ENCODE results near the gene ENOX2. TPM values are rescaled to one million over a fixed set of nuclear protein-coding genes. Genes with fewer than 3 reads are reported as not detected.
"Not testable (repeated sequence)": the region's sequence is repeated elsewhere in the genome, so short reads cannot be mapped to it uniquely, and the experiment has no call there.

ENOX2 gene
- total RNA-seq, 1 donor, result 6.1 TPM

DNA sequence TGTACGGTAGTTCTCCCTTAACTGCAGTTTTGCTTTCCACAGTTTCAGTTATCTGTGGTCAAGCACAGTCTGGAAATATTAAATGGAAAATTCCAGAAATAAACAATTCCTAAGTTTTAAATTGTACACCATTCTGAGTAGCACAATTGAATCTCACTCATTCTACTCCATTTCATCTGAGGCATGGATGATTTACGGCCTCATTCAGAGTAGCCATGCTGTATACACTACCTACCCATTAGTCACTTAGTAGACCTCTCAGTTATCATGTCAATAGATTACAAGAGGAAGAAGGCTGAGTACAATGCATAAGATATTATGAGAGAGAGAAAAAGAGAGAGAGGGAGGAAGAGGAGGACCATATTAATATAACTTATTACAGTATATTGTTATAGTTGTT lies 77.5 kb downstream of the ENOX2 start:
- no peaks in the 10 kb centered on the region for H3K27me3 ChIP-seq (ENCODE audit: insufficient read depth, low read length)
- peaks cover 7% of the 10 kb centered on the region for H3K4me1 ChIP-seq (ENCODE audit: insufficient read depth, low read length)
- H3K4me3 ChIP-seq (ENCODE audit: low read length), result no peak overlapping the region
- no peaks in the 10 kb centered on the region for H3K9me3 ChIP-seq (ENCODE audit: low read depth, low read length)

- not testable (repeated sequence) for H3K4me1 ChIP-seq (ENCODE audit: insufficient read depth, low read length); H3K27me3 ChIP-seq (ENCODE audit: insufficient read depth, low read length); H3K9me3 ChIP-seq (ENCODE audit: low read depth, low read length); H3K4me3 ChIP-seq (ENCODE audit: low read length)
Observed at GRCh38 chrX:130819367-130819766, 83.6 kb downstream of the ENOX2 start.

DNA sequence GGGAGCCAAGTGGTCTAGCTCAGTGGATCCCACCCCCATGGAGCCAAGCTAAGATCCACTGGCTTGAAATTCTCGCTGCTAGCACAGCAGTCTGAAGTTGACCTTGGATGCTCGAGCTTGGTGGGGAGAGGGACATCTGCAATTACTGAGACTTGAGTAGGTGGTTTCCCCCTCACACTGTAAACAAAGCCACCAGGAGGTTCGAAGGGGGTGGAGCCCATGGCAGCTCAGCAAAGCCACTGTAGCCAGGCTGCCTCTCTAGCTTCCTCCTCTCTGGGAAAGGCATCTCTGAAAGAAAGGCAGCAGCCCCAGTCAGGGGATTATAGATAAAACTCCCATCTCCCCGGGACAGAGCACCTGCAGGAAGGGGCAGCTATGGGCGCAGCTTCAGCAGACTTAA lies 89.1 kb downstream of the ENOX2 start:
- not testable (repeated sequence) for H3K4me3 ChIP-seq (ENCODE audit: low read length); H3K27me3 ChIP-seq (ENCODE audit: insufficient read depth, low read length); H3K9me3 ChIP-seq (ENCODE audit: low read depth, low read length); H3K4me1 ChIP-seq (ENCODE audit: insufficient read depth, low read length)

- H3K4me1 ChIP-seq (ENCODE audit: insufficient read depth, low read length), result no peaks in the 10 kb centered on the region
- no peaks in the 10 kb centered on the region for H3K27me3 ChIP-seq (ENCODE audit: insufficient read depth, low read length)
- H3K9me3 ChIP-seq (ENCODE audit: low read depth, low read length), result no peaks in the 10 kb centered on the region
- no peak overlapping the region for H3K4me3 ChIP-seq (ENCODE audit: low read length)
Observed at GRCh38 chrX:130810561-130810960, 92.4 kb downstream of the ENOX2 start.

DNA sequence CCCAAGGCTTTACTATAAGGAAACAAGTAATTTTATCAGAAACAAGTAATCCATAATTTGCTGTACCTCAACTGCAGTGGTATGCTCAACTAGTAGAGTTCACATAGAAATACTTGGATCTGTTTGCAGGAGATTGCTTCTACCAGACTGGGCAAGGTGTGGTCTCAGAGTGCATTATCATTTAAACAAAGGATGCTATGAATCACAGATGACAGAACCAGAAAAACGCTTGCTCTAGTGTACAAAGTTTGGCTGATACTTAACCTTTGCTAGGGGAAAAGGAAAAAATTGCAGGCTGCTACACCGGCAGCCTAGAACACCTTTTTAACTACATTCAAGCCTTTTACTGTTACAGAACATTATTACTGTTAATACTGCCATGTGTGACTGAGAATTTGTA lies 97.1 kb downstream of the ENOX2 start:
- Histone ChIP-seq H3K4me1 (ENCODE audit: insufficient read depth, low read length) (no peaks in the 10 kb centered on the region), H3K9me3 (ENCODE audit: low read depth, low read length) (no peaks in the 10 kb centered on the region), H3K27me3 (ENCODE audit: insufficient read depth, low read length) (no peaks in the 10 kb centered on the region), H3K4me3 (ENCODE audit: low read length) (no peak overlapping the region)

DNA sequence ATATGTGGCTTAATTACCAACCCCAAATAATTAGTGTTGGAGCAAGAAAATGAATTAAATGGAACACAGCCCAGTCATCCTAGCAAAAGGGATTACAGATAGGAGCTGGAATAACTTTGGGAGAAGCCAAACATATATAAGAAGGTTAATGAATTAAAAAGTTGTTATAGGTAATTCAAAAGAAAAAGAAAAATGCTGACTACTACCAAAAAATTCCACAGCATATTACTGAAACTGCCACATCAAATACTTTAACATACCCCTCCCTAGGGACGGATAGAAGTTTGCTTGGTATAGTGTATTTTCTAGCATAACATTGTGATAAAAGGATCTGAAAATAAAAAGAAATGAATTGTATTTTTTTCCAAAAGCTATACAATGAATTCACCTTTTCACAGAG lies 99.5 kb downstream of the ENOX2 start:
- no peaks in the 10 kb centered on the region for H3K9me3 ChIP-seq (ENCODE audit: low read depth, low read length)
- H3K4me1 ChIP-seq (ENCODE audit: insufficient read depth, low read length), result no peaks in the 10 kb centered on the region
- no peaks in the 10 kb centered on the region for H3K27me3 ChIP-seq (ENCODE audit: insufficient read depth, low read length)
- no peak overlapping the region for H3K4me3 ChIP-seq (ENCODE audit: low read length)

DNA sequence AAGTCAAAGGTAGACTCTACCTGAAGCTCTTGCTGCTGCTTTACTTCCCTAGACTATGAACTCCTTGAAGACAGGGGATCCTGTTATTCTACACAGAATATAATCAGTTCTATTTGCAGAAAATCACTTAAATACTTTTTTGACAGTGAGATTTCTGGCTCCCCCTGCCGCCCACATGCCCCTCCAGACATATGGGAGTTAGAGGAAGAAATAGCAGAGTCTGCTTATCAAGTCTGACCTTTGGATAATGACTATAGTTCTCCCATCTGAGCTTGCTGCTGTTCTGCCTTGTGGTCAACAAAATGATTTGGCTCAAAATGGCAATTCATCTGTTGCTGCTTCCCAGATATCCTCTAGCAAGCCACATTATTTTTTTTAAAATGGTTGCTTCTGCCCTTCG lies 101.1 kb downstream of the ENOX2 start:
- H3K4me3 ChIP-seq (ENCODE audit: low read length), result no peak overlapping the region
- H3K27me3 ChIP-seq (ENCODE audit: insufficient read depth, low read length), result no peaks in the 10 kb centered on the region
- H3K9me3 ChIP-seq (ENCODE audit: low read depth, low read length), result no peaks in the 10 kb centered on the region
- no peaks in the 10 kb centered on the region for H3K4me1 ChIP-seq (ENCODE audit: insufficient read depth, low read length)

DNA sequence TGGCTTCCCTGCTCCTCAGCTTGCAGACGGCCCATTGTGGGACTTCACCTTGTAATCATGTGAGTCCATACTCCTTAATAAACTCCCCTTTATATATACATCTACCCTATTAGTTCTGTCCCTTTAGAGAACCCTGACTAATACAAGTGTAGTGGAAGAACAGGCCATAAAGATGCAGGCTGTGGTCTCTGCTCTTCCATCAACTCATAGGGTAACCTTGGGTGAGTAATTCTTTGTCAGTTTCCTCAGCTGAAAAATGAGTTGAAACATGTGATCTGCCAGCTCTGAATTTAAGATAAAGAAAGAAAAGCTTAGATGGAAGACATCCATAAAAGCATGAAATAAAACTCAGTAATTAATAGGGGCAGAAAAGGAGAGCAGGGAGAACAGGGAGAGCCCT lies 103.6 kb downstream of the ENOX2 start:
- Histone ChIP-seq H3K4me3 (ENCODE audit: low read length) (no peak overlapping the region), H3K9me3 (ENCODE audit: low read depth, low read length) (no peaks in the 10 kb centered on the region), H3K4me1 (ENCODE audit: insufficient read depth, low read length) (no peaks in the 10 kb centered on the region), H3K27me3 (ENCODE audit: insufficient read depth, low read length) (no peaks in the 10 kb centered on the region)

DNA sequence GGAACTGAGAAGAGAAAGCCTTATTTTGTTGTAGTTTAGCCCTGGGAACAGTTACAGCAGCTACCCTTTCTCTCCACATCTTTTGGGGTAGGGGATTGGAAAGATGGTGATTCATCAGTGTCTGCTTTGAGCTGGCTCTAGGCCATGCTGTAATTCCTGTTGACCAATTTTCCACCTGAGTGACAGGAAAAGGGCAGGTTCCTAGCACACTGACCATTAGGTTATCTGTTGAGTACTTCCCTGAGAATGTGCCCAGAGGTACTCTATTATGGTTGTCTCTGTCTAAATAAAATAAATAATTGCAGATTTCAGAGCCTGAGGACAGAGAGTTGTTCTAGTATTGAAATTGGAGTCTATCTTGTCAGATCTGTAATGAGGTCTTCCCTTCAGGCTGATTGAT lies 109.0 kb downstream of the ENOX2 start:
- H3K4me3 ChIP-seq (ENCODE audit: low read length), result no peak overlapping the region

DNA sequence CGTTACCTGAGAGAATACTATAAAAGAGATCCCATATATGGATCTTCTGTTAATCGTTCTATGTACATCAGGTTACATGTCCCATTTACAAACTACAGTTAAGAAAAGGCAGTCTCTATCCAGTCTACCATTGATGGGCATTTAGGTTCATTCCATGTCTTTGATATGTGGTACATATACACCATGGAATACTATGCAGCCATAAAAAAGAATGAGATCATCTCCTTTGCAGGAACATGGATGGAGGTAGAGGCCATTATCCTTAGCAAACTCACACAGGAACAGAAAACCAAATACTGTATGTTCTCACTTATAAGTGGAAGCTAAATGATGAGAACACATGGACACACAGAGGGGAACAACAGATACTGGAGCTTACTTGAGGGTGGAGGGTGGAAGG lies 111.1 kb downstream of the ENOX2 start:
- H3K4me3 ChIP-seq (ENCODE audit: low read length); H3K9me3 ChIP-seq (ENCODE audit: low read depth, low read length); H3K27me3 ChIP-seq (ENCODE audit: insufficient read depth, low read length); H3K4me1 ChIP-seq (ENCODE audit: insufficient read depth, low read length): not testable (repeated sequence)

More for the DNA sequence above, 109.0 kb downstream of the ENOX2 start:
- Histone ChIP-seq H3K4me1 (ENCODE audit: insufficient read depth, low read length) (no peaks in the 10 kb centered on the region), H3K9me3 (ENCODE audit: low read depth, low read length) (no peaks in the 10 kb centered on the region), H3K27me3 (ENCODE audit: insufficient read depth, low read length) (no peaks in the 10 kb centered on the region)

DNA sequence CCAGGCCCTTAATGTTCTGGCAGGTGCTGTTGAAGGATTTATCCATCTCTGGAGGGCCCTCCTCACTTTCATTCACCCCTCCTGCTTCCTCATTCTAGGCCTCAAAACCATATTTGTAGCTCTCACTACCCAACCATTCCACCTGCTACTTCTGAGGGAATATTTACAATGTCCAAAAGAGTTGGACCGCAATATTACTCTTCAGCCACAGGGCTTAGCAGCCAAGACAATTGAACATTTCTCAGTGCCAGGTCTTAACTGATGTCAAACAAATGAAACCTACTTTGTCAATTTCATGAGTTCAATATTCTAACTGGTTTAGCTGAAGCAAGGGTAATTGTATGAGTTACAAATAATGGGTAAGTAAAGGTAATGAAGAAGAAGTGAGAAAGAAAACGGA lies 113.2 kb downstream of the ENOX2 start:
- Histone ChIP-seq H3K9me3 (ENCODE audit: low read depth, low read length) (no peaks in the 10 kb centered on the region), H3K4me3 (ENCODE audit: low read length) (no peak overlapping the region), H3K27me3 (ENCODE audit: insufficient read depth, low read length) (no peaks in the 10 kb centered on the region), H3K4me1 (ENCODE audit: insufficient read depth, low read length) (no peaks in the 10 kb centered on the region)

DNA sequence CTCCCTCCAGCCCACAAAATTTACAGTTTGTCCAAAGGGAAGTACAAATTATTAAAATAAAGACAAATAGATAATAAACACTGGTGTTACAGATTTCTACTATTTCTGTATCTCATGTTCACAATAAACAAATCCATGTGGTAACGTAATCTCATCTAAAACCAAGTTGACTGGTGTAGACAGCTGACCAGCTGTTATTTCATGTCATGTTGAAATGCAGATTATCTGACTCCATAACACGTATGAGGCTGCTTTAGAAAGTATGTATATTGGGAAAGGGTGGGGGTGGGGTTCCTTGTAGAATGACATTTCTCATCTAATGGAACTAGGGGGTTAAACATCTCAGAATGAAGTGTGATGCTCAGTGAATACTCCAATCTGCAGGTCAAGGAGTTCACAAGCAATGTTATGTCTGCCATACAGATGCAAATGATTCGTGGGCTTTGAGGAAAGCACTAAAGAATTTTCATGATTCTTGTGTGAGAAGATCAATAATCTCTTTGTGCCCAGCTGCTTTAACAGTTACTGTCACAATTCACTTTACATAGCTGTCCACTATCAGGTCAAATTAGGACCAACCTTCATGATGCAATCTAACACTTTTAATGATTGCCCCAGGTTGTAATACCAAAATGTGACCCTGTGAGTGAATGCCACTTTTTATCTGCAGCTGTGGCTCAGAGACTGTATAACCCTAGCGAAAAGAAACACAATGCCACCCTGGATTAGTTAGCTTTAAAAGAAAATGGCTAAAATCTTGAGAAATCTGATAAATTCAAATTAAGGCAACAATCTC lies 114.0 kb downstream of the ENOX2 start:
- Histone ChIP-seq H3K9me3 (ENCODE audit: low read depth, low read length) (no peaks in the 10 kb centered on the region), H3K27me3 (ENCODE audit: insufficient read depth, low read length) (no peaks in the 10 kb centered on the region)

GRCh38 chrX:130786030-130786429 lies 117.0 kb downstream of the ENOX2 start:
- no peaks in the 10 kb centered on the region for H3K4me1 ChIP-seq (ENCODE audit: insufficient read depth, low read length)
- H3K9me3 ChIP-seq (ENCODE audit: low read depth, low read length), result no peaks in the 10 kb centered on the region
- H3K27me3 ChIP-seq (ENCODE audit: insufficient read depth, low read length), result no peaks in the 10 kb centered on the region
- H3K4me3 ChIP-seq (ENCODE audit: low read length), result no peak overlapping the region

More for the DNA sequence above, 114.0 kb downstream of the ENOX2 start:
- H3K4me1 ChIP-seq (ENCODE audit: insufficient read depth, low read length), result no peaks in the 10 kb centered on the region
- no peak overlapping the region for H3K4me3 ChIP-seq (ENCODE audit: low read length)

DNA sequence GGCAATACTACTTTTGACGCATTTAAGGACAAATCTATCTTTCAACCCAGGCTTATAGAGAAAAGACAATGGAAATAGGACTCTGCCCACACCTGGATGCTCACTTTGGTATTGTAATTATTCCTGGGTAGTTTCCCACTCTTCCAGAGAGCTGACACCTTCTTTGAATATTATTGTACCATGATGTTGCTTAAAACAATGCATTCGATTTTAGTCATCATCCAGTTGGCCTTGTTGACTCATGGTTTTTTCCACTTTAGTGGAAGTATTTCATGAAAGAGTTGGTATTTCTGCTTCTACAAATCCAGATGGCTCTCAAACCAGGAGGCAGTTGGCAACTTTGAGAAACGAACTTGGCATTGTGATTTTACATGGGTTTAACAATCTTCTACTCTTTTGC lies 124.2 kb downstream of the ENOX2 start:
- Histone ChIP-seq H3K27me3 (ENCODE audit: insufficient read depth, low read length) (no peaks in the 10 kb centered on the region), H3K4me3 (ENCODE audit: low read length) (no peak overlapping the region), H3K4me1 (ENCODE audit: insufficient read depth, low read length) (no peaks in the 10 kb centered on the region), H3K9me3 (ENCODE audit: low read depth, low read length) (no peaks in the 10 kb centered on the region)

- H3K4me1 ChIP-seq (ENCODE audit: insufficient read depth, low read length), result no peaks in the 10 kb centered on the region
- H3K9me3 ChIP-seq (ENCODE audit: low read depth, low read length), result no peaks in the 10 kb centered on the region
- no peak overlapping the region for H3K4me3 ChIP-seq (ENCODE audit: low read length)
- H3K27me3 ChIP-seq (ENCODE audit: insufficient read depth, low read length), result no peaks in the 10 kb centered on the region
Observed at GRCh38 chrX:130775849-130776248, 127.2 kb downstream of the ENOX2 start.

DNA sequence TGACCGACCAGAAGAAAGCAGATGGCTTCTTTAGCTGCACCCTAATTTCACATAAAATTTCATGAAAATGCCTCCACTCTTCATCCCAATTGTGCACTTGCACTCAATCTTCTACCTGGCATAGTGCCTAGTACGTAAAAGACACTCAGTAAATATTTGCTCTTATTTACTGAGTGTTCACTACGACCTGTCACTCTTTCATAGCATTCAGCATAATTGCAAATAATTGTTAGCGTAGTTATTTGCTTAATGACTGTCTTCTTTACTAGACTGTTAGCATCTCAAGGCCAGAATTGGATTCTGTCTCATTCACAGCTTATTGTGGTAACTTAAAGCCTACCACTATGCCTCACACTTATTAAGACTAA lies 130.2 kb downstream of the ENOX2 start:
- Histone ChIP-seq H3K4me3 (ENCODE audit: low read length) (no peak overlapping the region), H3K4me1 (ENCODE audit: insufficient read depth, low read length) (no peaks in the 10 kb centered on the region), H3K9me3 (ENCODE audit: low read depth, low read length) (no peaks in the 10 kb centered on the region), H3K27me3 (ENCODE audit: insufficient read depth, low read length) (no peaks in the 10 kb centered on the region)
